GM21619 (cell line): Measurements from ENCODE around the gene ZNF681.
"Not testable (repeated sequence)": the region's sequence is repeated elsewhere in the genome, so short reads cannot be mapped to it uniquely, and the experiment has no call there.

Source experiments
- ATAC-seq: cut with Tn5 transposase; IDR thresholded peaks from one replicate; pipeline ENCODE4 v1.9.1; 2021; ENCODE audit not compliant: unreplicated experiment

ZNF681 gene

GRCh38 chr19:23698711-23699520 lies 59.8 kb downstream of the ZNF681 start:
- no peak for ATAC-seq

GRCh38 chr19:23692937-23693336 lies 65.8 kb downstream of the ZNF681 start:
- ATAC-seq, result not testable (repeated sequence)
